Measurements from ENCODE around the gene AMT.
"Not testable (repeated sequence)": the region's sequence is repeated elsewhere in the genome, so short reads cannot be mapped to it uniquely, and the experiment has no call there.

Gene AMT

DNA sequence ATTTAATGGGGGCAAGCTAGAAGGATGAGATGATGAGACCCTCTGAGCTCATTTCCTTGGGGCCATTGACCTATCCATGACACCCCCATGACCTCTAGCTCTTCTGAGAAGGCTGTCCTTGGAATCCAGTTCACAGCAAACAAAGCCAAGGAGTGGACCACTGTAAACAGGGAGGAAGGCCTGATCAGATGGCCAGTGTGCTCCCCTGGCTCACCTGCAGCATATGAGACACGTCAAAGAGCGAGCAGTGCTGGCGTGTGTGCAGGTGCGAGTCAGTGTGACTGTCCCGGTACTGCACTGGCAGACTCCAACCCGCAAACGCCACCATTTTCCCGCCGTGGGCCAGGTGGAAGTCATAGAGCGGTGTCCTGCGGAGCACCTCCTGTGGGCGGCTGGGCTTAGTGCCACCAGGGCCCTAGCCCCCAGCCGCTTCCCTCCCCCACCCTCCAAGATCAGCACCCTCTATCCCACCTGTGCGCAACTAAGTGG lies 339 bp downstream of the AMT start:
- no peak for DNase-seq

DNA sequence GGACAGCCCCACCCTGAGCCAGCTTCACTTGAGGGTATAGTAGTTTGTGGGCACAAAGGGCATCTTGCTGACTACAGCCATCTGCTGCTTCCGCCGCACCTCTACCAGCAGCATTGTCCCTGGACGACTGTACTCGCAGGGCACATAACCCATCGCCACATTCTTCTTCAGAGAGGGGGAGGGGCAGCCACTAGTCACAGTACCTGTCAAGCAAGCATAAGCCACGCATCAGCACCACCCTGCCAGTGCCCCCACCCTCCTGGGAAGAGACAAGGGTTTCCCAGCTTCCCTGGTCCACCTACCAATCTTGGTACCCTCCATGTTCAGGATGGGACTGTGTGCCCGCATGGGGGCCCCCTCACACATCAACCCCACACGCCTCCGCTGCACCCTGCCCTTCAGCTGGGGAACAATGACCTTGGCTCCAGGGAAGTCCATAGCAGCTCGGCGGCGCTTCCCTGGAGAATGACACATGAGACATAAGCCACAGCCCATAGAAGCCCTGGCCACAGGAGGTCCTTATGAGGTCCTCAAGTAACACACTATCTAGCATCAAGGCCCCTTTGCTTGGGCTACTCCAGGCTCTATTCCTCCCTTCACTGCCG lies 4.7 kb downstream of the AMT start:
- no peak for DNase-seq

DNA sequence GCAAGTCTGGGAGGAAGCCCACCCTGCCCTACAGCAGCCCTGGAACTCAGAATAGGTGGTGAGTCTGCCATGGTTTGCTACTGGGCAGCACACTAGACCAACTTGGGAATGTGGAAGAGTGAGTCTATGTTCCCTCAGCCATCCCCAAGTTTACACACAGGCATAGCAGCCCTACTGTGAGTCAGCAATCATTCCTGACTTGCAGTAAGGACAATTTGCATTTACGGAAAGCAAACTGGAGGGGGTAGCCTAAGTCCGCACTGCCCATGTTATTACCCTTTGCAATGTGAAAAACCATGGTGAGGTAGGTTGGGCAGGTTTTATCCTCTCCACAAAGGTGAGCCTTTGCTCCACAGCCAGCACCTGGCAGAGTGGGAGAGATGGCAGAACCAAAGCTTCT lies 5.4 kb downstream of the AMT start:
- DNase-seq, result no peak

DNA sequence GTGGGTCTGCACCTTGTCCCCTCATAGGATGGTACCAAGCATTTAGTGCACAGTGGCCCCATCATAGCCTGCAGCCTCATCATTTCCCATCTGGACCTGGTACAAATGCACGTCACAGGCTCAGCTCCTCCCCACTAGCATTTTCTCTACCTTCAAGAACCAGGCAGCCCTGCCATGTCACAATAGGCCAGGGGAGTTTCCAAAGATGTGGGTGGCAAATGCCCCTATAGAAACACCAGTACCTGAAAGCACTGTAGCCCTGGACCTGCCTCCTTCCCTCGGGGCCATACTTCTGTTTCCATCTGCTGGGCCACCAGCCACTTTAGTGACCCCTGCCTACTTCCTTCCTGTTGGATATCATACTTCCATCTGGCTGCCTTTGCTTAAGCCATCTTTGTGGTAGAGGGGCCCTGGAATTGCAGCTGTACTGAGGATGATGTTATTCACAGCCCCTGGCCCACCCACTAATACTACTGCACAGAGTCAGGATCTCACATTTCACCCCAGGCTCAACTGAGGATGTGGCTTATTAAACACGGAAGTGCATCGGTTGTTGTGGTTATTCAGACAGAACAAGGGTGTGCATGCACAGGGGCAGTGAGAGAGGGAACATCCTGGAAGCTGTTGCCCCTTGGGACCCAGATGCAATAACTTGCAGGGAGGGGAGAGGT lies 6.2 kb downstream of the AMT start:
- DNase-seq, result no peak

DNA sequence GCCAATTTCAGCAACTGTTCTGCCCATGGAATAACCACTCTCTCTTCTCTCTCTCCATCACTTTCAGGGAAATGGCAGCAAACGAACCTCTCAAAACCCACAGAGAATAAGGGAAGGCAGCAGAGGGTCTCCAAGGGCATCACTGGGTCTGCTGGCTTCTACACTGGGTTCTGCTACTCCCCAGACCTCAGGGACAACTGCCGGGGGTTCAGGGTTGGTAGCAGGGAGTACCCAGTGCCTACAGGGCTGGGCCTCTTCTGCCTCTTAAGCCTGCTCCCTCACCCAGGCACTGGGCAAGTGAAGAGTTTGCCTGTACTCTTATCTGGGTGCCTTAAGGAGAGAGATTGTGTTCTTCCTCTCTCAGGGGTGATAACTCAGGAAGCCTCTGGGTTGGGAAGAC lies 7.5 kb downstream of the AMT start:
- DNase-seq, result no peak

DNA sequence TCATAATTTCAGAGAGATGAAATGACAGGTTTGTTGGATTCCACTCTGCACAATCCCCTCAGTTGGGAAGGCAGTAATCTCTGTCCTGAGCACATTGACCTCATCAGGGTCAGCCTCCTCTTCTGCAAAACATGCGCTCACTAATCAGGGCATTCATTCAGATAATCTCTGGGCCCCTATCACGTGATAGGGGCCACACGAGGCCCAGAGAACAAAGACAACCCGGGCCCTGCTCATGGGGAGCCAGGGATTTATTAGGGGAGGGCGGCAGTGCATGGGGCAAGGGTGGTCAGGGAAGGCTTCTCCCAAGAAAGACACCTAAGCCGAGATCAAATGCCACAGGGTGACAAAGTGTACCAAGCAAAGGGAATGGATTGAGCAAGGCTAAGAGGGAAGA lies 8.9 kb downstream of the AMT start:
- no peak for DNase-seq

DNA sequence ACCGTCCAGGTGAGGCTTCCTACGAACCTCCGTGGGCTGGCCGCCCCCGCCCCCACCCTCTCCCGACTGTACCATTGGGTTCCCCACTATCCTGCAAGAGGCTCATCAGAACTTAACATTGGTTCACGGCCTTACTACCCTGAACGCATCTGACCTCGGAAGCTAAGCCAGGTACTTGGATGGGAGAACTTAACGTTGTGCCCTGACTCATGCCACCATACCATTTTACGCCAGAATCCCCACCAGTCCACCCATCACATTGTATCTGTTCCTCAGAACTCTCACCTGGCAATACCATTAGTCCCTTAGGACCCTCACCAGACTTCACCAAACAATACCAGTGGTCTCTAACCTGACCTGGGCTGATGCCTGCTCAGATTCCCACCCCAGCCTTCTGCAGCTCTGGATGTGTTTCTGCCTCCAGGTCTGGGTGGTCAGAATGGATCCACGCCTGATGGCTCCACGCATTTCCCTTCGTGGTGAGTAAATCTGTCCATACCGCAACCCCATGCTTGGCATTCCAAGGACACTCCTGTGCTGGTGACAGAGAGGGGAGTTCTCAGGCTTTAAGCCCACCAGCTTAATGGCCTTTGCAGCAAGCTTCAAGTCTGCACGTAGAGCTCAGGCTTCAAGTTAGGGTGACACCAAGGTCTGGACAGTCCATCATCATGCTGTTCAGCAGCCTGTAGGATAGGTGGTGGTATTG lies 9.5 kb downstream of the AMT start:
- no peak for DNase-seq

DNA sequence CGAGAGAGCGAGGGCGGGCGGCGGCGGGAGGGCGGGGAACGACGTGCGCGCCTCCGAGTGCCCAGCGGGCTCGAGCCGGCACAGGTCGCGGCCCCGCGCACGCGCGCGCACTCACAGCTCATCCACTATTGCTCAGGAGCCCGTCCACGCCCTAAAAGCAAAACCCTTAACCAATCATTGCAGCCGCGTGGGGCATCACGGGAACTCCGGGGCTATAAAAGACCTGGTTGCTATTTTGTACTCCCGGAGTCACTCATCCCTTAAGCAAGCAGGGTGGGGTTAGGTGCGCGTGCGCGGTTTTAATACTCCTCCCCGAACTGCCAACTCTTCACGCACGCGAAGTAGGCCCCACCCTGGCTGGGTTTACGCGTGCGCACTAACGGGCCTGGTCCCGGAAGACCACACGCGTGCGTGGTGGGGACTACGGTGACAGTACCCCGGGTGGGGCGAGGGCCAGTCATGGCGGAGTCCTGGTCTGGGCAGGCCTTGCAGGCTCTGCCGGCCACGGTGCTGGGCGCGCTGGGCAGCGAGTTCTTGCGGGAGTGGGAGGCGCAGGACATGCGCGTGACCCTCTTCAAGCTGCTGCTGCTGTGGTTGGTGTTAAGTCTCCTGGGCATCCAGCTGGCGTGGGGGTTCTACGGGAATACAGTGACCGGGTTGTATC lies 10.2 kb downstream of the AMT start, which contains the start of the genes RHOA and TCTA:
TSS of gene RHOA (minus strand) at position 9 of the 664 bp plus-strand sequence. CDS start 36,387 bp downstream, outside the sequence.
TSS of gene TCTA (plus strand) at position 456 of the 664 bp plus-strand sequence. CDS start at position 460, 4 bp downstream.
- DNase-seq, result peak; percentile 98

DNA sequence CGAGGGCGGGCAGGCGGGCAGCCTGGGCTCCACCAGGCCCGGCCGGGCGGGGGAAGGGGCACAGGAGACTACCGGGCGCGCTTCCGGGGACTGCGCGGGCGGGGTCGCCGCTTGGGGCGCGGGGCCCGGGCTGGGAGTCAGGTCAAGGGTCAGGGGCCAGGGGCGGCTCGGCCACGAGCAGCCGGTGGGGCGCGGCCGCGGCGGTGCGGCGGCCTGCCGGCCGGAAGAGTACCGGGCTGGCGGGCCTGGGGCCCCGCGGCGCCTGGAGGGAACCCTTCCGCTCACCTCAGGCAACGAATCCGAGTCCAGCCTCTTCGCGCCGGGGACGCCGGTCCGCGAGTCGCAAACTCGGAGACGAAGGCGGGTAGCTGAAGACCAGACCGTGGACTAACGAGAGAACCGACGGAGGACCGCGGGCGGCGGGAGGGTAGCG lies 10.7 kb downstream of the AMT start:
- peak; percentile 66 for DNase-seq

DNA sequence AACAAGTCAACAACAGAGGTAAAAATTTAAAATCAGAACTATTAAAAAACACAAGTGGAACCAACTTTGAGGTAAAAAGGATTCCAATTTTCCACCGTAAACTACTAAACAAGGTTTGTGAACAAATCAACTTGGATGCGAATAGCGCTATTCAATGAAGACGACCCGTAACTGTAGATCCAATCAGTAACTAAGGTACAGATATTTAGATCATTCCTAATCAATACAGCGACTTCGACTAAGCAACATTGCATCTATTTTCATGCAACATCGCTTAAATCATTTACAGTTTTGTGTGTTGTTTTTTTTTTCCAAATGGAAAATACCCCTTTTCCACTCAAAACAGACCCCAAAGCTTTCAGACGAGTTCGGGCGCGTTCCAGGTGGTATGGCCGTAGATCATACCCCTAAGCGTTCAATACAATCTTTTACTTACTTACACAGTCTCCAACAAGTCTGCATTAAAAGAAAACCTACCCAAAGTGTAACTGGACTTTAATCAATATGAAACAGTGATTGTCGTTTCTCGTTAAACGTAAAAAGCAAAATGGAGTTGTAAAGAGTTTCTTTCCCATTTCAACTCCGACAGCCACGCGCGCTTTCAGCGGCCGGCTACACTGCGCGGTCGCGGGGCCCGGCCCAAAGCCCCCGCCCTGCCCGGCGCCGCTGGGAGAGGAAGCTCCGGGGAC lies 11.3 kb downstream of the AMT start:
- DNase-seq, result no peak

DNA sequence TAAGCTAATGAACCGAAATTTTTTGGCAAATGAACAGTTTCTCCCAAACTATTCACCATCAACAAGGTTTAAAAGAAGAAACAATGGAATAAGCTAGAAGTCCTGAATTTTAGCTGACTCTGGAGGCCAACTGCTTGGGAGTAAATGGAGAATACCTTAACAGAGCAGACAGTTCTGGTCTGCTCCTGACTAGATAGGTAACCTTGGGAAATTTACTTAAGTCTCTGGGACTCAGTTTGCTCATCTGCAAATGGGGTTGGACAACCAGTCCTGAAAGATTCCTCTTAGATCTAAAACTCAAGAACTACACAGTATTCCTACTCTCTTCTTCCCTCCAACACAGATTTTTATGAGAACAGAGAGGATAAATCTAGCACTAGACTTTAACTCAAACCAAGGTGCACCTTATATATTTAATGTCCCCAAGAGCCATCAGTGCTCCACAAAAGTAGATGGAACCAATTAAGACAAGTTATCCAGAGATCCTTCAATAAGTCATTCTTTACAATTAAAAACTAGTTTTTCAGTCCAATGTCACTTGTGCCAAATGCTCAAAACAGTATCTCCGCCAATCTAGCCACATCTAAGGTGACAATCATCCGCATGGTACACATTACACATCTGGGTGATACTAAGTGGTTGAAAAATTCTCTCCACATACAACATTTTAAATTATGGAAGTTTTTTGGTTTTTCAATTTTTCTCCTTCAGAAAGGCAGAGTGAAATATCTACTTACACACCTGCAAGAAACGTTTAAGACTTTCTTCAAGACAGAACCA lies 12.0 kb downstream of the AMT start:
- DNase-seq, result no peak

DNA sequence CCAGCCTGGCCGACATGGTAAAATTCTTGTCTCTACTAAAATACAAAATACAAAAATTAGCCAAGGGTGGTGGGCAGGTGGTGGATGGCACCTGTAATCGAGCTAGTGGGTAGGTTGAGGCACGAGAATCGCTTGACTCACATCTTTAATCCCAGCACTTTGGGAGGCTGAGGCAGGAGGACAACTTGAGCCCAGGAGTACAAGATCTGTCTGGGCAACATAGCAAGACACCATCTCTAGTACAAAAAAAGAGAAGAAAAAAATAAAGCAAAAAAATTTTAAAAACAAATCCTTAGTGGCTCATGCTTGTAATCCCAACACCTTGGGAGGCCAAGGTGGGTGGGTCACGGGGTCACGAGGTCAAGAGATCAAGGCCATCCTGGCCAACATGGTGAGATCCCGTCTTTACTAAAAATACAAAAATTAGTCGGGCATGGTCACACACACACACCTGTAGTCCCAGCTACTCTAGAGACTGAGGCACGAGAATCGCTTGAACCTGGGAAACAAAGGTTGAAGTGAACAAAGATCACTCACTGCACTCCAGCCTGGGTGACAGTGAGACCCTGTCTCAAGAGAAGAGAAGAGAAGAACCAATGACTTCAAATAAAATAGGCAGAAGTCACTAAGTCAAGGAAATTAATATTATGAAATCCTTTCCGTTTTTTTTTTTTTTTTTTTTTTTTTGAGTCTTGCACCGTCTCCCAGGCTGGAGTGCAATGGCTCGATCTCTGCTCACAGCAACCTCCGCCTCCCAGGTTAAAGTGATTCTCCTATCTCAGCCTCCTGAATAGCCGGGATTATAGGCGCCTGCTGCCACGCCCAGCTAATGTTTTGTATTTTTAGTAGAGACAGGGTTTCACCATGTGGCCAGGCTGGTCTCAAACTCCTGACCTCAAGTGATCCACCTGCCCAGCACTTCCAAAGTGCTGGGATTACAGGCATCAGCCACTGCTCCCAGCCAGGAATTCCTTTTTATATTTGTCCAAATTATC lies 15.4 kb downstream of the AMT start:
- no peak for DNase-seq

DNA sequence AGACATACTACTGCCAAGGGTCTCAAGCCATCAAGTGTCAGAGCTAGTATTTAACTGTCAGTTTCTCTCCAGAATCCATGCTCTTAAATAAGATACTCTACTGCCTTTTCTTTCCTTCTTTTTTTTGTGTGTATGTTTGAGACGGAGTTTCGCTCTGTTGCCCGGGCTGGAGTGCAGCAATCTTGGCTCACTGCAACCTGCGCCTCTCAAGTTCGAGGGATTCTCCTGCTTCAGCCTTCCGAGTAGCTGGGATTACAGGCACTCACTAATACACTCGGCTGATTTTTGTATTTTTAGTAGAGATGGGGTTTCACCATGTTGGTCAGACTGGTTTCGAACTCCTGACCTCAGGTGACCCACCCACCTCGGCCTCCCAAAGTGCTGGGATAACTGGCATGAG lies 16.7 kb downstream of the AMT start:
- DNase-seq, result not testable (repeated sequence)

DNA sequence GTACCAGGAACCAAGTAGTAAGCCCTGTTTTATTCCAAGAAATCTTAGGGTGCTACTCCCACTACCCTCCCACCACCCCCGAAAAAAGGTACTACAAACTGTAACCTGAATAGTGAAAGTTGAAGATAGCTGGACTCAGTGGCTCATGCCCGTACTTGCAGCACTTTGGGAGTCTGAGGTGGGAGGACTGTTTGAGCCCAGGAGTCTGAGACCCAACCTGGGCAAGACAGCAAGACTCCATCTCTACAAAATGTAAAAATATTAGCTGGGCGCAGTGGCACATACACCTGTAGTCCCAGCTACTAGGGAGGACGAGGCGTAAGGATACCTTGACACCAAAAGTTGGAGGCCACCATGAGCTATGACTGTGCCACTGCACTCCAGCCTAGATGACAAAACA lies 18.4 kb downstream of the AMT start:
- DNase-seq, result no peak

DNA sequence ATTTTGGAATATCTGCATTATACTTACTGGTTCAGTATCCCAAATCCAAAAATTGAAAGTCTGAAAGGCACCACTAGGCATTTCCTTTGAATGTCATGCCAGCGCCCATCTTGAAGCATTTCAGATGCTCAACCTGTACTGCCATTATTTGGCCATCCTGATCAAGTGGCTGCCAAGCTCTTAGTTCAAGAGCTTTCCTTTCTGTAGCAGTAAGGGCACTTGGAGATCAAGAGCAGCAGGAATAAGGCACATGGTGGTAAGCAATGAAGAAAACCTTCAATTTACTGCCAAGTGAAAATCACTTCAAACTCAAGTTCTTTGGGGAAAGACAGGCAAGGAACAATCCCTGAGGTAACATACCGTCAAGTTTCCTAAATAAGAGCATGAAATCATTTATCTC lies 20.5 kb downstream of the AMT start:
- no peak for DNase-seq

DNA sequence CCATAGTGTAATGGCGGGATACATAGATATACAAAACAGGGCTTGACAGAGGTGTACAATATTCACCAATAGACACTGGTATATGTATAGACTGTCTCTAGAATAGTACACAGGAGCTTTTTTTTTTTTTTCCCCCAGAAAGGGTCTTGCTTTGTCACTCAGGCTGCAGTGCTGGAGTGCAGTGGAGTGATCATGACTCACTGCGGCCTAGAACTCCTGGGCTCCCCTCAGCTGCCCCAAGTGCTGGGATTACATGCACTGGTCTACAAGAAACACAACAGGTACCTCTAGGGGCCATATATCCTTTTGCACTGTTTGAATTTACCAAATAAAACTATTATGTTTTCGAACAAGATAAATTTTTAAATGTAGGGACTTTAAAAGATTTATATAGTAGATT lies 22.8 kb downstream of the AMT start:
- no peak for DNase-seq

DNA sequence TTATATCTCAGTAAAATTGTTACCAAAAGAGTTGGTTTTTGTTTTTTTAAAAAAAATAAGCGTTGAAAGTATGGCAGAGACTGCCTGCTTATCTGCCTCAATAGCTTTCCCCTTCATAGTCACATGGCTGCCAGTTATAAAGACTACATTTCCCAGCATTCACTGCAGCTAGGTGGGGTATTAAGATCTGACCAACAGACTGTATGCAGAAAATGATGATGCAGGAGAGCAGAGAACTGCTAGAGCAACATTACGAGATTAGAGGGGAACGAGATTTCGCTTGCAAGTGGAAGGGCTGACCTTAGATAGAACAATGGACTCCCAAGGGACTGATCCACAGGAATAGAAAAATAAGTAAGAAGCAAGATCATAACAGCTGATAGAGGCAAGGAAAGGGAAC lies 24.8 kb downstream of the AMT start:
- DNase-seq, result peak; percentile 6

DNA sequence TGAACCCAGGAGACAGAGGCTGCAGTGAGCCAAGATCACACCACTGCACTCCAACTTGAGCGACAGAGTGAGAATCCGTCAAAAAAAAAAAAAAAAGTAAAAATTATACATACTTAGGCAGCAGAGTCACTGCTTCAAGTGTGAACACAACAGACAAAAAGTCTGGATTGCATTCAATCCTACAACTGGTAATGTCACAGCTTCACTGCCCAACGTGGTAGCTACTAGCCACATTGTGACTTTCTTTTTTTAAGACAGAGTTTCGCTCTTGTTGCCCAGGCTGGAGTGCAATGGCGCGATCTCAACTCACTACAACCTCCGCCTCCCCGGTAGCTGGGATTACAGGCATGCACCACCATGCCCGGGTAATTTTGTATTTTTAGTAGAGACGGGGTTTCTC lies 31.0 kb downstream of the AMT start:
- DNase-seq, result not testable (repeated sequence)

DNA sequence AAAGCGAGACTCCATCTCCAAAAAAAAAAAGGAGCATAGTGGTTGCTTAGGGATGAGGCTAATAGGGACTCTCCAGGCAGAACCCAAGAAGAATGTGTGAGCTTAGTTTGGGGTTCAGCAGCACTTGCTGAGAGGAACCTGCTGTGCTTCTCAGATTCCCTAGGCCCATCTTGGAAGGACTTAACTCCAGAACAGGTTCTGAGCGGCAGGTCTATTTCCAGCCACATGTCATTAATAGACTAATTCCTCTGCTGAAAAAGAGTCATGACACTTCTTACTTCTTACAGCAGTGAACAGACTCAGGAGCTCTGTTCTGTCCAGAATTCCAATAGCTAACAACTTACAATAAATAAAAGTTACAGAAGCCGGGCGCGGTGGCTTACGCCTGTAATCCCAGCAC lies 33.0 kb downstream of the AMT start:
- no peak for DNase-seq

DNA sequence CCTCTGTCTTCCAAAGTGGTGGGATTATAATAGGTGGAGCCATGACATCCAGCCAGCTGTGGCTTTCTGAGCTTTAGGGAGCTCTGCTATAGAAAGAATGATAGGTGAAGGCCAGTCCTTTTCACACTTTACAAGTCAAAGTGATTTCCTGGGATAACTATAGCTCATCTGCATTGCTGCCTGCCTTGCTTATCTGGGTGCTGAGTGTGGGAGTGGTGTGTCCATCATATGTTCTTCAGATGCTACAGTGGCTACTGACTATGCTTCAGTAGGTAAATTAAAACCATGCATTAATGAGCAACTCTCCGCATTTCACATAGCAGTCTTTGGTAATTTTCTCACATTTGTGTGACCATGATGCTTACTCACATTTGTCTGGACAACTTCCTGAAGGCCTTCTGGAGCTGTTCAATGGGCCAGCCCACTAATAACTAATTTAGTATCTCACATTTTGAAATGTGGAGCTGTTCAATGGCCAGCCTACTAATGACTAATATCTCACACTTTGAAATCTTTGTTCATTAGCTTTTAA lies 33.9 kb downstream of the AMT start:
- DNase-seq, result no peak
